GM21528 (cell line): Measurements from ENCODE around the gene CMPK2.
"Not testable (repeated sequence)": the region's sequence is repeated elsewhere in the genome, so short reads cannot be mapped to it uniquely, and the experiment has no call there.

Experiments used
- ATAC-seq: cut with Tn5 transposase; IDR thresholded peaks from one replicate; pipeline ENCODE4 v1.9.1; 2021; ENCODE audit warnings: mild to moderate bottlenecking, moderate library complexity; ENCODE audit not compliant: unreplicated experiment, low FRiP score

The CMPK2 gene

DNA sequence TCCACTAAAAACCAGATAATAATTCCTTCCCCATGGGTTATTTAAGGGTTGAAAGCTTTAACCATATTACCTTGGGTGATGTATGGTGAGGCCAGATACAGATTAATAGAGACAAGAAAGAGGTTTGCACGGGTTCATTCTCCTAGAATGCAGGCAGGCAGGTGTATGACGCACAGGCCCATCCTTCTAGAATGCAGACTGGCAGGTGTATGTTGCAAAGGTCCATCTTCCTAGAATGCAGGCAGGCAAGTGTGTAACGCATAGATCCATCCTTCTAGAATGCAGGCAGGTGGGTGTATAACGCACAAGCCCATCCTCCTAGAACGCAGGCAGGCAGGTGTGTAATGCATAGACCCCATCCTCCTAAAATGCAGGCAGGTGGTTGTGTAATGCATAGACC is 15.8 kb upstream of the CMPK2 start:
- ATAC-seq, result no peak

- no peak for ATAC-seq
These were observed 15.3 kb upstream of the CMPK2 start for GRCh38 chr2:6881046-6881445.

DNA sequence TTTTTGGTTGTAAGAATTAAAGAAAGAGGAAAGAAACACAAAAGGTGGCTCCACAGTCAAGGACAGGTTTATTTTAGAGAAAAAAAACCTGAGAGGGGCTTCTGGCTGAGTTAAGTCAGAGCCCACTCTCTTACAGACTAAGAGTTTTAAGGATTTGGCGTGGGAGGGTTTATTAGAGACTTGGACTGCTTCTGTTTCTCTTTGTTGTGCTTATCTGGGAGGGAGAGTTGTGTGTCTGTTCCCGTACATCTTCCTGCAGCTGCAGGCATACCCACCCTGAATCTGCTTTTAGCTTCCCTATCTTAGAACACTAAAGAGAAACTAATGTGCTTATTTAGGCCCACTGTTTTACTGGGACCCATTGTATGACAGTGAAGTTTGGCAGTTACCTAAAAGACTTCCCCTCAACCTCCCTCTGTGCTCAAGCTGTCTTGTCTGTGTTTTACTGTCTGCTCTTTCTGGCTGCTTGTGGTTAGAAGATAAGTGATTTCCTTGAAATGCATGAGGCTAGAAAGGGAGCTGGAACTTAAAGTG is 14.6 kb upstream of the CMPK2 start:
- no peak for ATAC-seq

- ATAC-seq, result no peak
These were observed 13.3 kb upstream of the CMPK2 start for GRCh38 chr2:6879011-6879410.

DNA sequence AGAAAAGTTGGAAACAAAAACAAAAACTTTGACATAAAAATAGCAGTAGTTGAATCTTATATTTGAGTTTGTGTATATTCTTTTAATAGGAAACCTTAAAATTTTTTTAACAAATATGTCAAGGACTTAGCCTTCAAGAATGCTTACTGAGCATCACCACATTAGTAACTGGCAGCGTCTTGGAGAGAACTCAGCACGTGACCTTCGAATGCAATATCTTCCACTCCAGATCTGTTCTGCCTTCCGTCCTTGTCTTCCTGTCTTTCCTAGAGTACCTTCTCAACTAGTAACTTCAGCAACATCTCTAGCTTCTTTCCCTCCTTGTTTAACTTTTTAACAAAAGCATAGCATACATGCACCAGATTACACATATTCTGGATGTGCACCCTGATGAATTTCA is 12.8 kb upstream of the CMPK2 start:
- ATAC-seq, result no peak

- peak; percentile 89 for ATAC-seq
These were observed 11.9 kb upstream of the CMPK2 start, which contains the start of gene RSAD2 for GRCh38 chr2:6877402-6878304. TSS of gene RSAD2 (plus strand) at chr2:6877777. CDS start at chr2:6877801, 24 bp downstream.

DNA sequence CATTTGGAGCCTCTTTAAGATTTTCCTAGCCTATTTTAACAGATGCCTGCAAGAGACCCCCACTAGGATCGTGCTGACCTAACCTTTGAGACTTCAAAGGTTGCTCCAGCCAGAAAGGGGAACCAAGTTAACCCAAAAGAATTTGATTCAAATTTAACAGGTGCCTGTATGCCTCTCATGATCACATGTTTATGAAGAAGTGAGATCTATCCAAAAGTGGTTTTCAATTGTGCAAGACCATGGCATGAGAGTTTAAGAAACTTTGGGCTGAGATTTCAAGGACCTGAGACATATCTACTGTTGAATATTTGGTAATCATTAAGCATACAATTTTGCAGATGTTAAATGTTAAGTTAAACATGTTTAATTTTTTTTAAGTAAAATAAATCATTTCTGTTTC is 10.6 kb upstream of the CMPK2 start:
- ATAC-seq, result no peak

GRCh38 chr2:6874032-6874431 is 8.3 kb upstream of the CMPK2 start:
- ATAC-seq, result no peak

GRCh38 chr2:6872394-6872793 is 6.7 kb upstream of the CMPK2 start:
- peak; percentile 64 for ATAC-seq

GRCh38 chr2:6866982-6867381 is 1.3 kb upstream of the CMPK2 start:
- ATAC-seq, result no peak

GRCh38 chr2:6866275-6866671 is 566 bp upstream of the CMPK2 start:
- peak; percentile 41 for ATAC-seq

DNA sequence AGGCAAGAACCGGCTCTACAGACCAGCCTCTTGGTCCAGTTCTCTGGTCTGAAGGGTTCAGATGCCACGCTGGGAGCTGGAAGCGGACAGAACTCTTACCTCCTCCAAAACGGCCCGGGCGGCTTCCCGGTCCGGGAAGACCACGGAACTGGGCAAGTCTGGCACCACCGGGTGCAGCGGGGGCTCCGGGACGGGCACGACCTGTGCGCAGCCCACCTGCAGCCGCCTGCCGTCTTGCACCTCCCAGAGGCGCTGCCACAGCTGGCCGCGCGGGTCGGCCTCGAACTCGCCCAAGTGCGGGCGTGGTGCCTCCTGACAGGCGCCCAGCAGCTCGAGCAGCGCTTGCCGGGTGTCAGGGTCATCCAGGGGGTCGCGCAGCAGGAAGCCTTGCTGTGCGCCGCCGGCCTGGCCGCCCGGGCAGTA is 773 bp downstream of the CMPK2 start:
- peak; percentile 33 for ATAC-seq

- no peak for ATAC-seq
These were observed 1.4 kb downstream of the CMPK2 start for GRCh38 chr2:6864231-6864754.

GRCh38 chr2:6863792-6864191 is 1.9 kb downstream of the CMPK2 start:
- no peak for ATAC-seq

DNA sequence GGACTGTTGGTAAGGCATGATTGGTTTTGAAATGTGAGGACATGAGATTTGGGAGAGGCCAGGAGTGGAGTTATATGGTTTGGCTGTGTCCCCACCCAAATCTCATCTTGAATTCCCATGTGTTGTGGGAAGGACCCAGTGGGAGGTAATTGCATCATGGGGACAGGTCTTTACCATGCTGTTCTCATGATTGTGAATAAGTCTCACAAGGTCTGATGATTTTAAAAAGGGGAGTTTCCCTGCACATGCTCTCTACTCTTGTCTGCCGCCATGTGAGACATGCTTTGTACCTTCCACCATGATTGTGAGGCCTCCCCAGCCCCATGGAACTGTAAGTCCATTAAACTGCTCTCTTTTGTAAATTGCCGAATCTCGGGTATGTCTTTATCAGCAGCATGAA is 5.4 kb downstream of the CMPK2 start:
- ATAC-seq, result no peak

- ATAC-seq, result not testable (repeated sequence)
These were observed 7.2 kb downstream of the CMPK2 start for GRCh38 chr2:6858466-6859027.

DNA sequence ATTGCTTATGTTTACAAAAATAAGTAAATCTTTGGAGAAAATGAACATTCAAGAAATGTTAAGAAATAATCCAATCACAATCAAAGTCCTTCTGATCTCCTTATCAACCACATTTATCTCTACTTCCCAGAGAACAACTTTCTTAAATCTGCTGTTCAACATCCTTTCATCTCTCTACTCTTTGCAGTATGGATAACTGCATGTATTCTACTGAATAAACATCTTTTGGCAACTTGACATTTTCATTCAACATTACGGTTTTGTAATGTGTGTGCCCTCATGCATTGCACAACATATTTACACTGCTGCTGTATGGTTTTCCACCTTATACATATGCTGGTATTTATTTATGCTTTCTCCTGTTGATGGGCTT is 9.2 kb downstream of the CMPK2 start:
- no peak for ATAC-seq

DNA sequence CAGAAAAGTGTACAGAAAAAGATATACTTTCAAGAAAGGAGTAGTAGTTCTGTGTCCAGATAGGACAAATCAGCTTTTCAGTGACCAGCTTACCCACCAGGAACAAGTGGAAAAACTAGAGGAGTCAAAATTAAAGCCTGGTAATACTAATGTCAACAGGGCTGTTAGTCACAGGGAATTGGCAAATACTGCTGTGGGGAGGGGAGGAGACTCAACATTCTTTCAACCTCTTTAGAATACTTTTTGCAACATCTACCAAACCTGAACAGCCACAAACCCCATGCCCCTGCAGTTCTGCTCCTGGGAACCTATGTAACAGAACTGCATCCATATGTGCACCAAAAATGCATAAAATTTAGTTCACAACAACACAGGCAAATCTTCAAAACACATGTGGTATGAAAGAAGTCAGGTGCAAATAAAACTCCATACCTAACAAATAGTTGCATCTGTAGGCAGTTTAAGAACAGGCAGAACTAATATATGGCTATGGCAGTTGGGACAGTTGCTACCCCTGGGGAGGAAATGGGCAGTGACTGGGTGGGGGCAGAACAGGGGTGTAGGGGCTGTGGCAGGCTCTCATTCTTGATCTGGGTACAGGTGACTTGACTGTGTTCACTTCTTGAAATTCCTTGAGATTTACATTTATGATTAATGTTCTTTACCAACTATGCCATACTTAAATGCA is 9.7 kb downstream of the CMPK2 start:
- no peak for ATAC-seq

- no peak for ATAC-seq
These were observed 11.3 kb downstream of the CMPK2 start for GRCh38 chr2:6854416-6854815.

GRCh38 chr2:6852195-6852594 is 13.5 kb downstream of the CMPK2 start:
- ATAC-seq, result no peak
